OCI-LY1 (cell line): ENCODE measurements around the gene SDK2.

Experiments used
- H2AFZ ChIP-seq: fragments of 200-600 bp; sonication (generic), shearing (Covaris generic); 2 replicates; pipeline ENCODE4 v1.6.0; 2014; ENCODE audit warnings: antibody characterized with exemption, mild to moderate bottlenecking, low read length
- H3F3A ChIP-seq: fragments of 200-600 bp; sonication (generic), shearing (Covaris generic); 2 replicates; pipeline ENCODE4 v1.6.0; 2014; ENCODE audit warnings: mild to moderate bottlenecking, antibody characterized with exemption, low read length, moderate library complexity; ENCODE audit not compliant: insufficient read depth
- H3K27ac ChIP-seq: fragments of 200-600 bp; sonication (generic); 2 replicates; pipeline ENCODE4 v1.5.1; 2014; ENCODE audit warnings: low read length, mixed run types, mild to moderate bottlenecking, low read depth; ENCODE audit not compliant: poor library complexity, severe bottlenecking
- H3K27me3 ChIP-seq: fragments of 200-600 bp; sonication (generic); 2 replicates; pipeline ENCODE4 v1.6.0; 2014; ENCODE audit warnings: antibody characterized with exemption, mild to moderate bottlenecking, low read length, moderate library complexity; ENCODE audit not compliant: insufficient read depth
- H3K36me3 ChIP-seq: fragments of 200-600 bp; sonication (generic); 2 replicates; pipeline ENCODE4 v1.6.1; 2014; ENCODE audit warnings: mild to moderate bottlenecking, antibody characterized with exemption, low read length, moderate library complexity, mixed read lengths; ENCODE audit not compliant: insufficient read depth
- H3K4me1 ChIP-seq: fragments of 200-600 bp; sonication (generic); 2 replicates; pipeline ENCODE4 v1.5.1; 2014; ENCODE audit warnings: mild to moderate bottlenecking, low read length, moderate library complexity; ENCODE audit not compliant: insufficient read depth, severe bottlenecking
- H3K4me2 ChIP-seq: fragments of 200-600 bp; sonication (generic), shearing (Covaris generic); 2 replicates; pipeline ENCODE4 v1.6.1; 2014; ENCODE audit warnings: low read length
- H3K4me3 ChIP-seq: fragments of 200-600 bp; sonication (generic); 2 replicates; pipeline ENCODE4 v1.5.1; 2014; ENCODE audit warnings: low read length, low read depth, mild to moderate bottlenecking, mixed read lengths; ENCODE audit not compliant: poor library complexity, severe bottlenecking
- H3K79me2 ChIP-seq: fragments of 200-600 bp; shearing (Covaris generic); 2 replicates; pipeline ENCODE4 v1.6.1; 2016; ENCODE audit warnings: mixed run types, low read length, mixed read lengths; ENCODE audit not compliant: insufficient read depth
- H3K9ac ChIP-seq: fragments of 200-600 bp; sonication (generic), shearing (Covaris generic); 2 replicates; pipeline ENCODE4 v1.6.1; 2014; ENCODE audit warnings: mild to moderate bottlenecking, low read length, mixed read lengths
- H3K9me2 ChIP-seq: fragments of 200-600 bp; sonication (generic), shearing (Covaris generic); 2 replicates; pipeline ENCODE4 v1.6.1; 2014; ENCODE audit warnings: low read depth, mild to moderate bottlenecking, low read length, mixed read lengths
- H3K9me3 ChIP-seq: fragments of 200-600 bp; shearing (Covaris generic); 2 replicates; pipeline ENCODE4 v1.6.1; 2014; ENCODE audit warnings: low read length, mixed read lengths
- H4K20me1 ChIP-seq: fragments of 200-600 bp; sonication (generic), shearing (Covaris generic); 2 replicates; pipeline ENCODE4 v1.6.0; 2016; ENCODE audit warnings: mild to moderate bottlenecking, low read length; ENCODE audit not compliant: insufficient read depth
- EZH2 ChIP-seq: fragments of 200-600 bp; sonication (generic), shearing (Covaris generic); IDR thresholded peaks from 2 replicates; pipeline ENCODE4 v1.8.0; 2017; ENCODE audit warnings: borderline replicate concordance, mixed run types, mild to moderate bottlenecking, antibody characterized with exemption, low read length, moderate library complexity, mixed read lengths
- TF ChIP-seq, protein P1 (sequence below): fragments of 200-600 bp; sonication (generic), shearing (Covaris generic); IDR thresholded peaks from 2 replicates; pipeline ENCODE4 v1.5.1; 2017; ENCODE audit warnings: mild to moderate bottlenecking, antibody characterized with exemption, low read length, moderate library complexity, mixed read lengths

Gene SDK2

DNA sequence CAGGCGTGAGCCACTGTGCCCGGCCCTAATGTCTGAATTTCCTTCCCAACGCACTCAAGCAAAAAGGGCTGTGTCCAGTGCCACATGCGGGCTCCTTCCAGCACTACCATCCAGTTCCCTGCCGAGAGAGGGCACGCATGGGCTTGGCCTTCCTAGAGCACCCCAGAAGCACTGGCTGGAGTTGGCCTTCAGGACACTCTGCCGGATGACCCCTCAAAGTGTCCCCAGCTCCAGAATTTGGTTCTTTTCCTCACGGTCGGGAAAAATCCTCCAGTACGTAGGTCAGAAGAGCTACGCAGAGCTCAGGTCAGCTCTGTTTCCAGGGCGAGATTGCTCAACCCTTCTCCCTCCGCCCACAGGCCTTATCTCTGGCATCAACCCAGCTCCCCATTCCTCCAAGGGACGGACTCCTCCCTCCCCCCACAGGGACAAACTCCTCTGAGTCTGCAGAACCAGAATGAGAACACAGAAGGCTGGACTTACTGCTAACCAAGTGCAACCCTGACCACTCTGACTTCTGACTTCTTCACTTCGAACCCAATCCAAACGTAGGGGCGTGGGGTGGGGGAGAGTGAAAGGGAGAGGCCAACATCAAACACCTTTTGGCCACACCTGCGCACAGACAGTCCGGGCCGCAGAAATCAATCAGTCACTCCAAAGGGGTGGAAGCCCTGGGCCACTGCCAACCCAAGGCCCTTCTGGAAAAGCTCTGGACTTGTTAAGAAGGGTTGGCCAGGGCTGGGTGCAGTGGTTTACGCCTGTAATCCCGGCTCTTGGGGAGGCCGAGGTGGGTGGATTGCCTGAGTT is 336.0 kb downstream of the SDK2 start:
- no peak overlapping the region for H3K4me2 ChIP-seq
- no peaks in the 10 kb centered on the region for H3K36me3 ChIP-seq
- no peaks in the 10 kb centered on the region for H3K9me3 ChIP-seq
- H3K27me3 ChIP-seq: no peaks in the 10 kb centered on the region
- H3K27ac ChIP-seq: no peak overlapping the region
- no peak overlapping the region for H2AFZ ChIP-seq
- H3K4me1 ChIP-seq: peaks cover 10% of the 10 kb centered on the region
- no peak for TF ChIP-seq EZH2
- TF ChIP-seq, protein P1, sequence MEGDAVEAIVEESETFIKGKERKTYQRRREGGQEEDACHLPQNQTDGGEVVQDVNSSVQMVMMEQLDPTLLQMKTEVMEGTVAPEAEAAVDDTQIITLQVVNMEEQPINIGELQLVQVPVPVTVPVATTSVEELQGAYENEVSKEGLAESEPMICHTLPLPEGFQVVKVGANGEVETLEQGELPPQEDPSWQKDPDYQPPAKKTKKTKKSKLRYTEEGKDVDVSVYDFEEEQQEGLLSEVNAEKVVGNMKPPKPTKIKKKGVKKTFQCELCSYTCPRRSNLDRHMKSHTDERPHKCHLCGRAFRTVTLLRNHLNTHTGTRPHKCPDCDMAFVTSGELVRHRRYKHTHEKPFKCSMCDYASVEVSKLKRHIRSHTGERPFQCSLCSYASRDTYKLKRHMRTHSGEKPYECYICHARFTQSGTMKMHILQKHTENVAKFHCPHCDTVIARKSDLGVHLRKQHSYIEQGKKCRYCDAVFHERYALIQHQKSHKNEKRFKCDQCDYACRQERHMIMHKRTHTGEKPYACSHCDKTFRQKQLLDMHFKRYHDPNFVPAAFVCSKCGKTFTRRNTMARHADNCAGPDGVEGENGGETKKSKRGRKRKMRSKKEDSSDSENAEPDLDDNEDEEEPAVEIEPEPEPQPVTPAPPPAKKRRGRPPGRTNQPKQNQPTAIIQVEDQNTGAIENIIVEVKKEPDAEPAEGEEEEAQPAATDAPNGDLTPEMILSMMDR: no peak
- no peaks in the 10 kb centered on the region for H4K20me1 ChIP-seq
- no peaks in the 10 kb centered on the region for H3K9me2 ChIP-seq
- H3F3A ChIP-seq: no peaks in the 10 kb centered on the region
- H3K4me3 ChIP-seq: no peak overlapping the region
- H3K79me2 ChIP-seq: no peaks in the 10 kb centered on the region
- no peak overlapping the region for H3K9ac ChIP-seq

DNA sequence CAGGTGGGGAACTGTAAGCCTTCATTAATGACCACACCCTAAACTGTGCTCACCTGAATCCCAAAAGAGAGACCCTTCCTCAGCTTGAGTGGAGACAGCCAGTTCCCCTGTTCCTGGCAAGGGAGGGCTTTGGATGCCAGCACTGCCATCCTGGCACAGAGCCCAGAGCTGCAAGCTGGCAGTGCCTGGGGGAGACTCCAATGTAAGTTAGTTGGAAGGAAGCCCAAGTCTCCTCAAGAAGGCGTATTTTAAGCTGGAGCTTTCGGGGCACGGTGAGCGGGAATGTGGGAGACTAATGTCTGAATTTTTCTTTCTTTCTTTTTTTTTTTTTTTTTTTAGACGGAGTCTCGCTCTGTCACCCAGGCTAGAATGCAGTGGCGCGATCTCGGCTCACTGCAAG is 337.1 kb downstream of the SDK2 start:
- Histone ChIP-seq H3K9me2 (no peaks in the 10 kb centered on the region), H3F3A (no peaks in the 10 kb centered on the region), H3K36me3 (no peaks in the 10 kb centered on the region), H3K9me3 (no peaks in the 10 kb centered on the region), H3K27me3 (no peaks in the 10 kb centered on the region), H3K4me2 (no peak overlapping the region), H3K4me1 (peaks cover 10% of the 10 kb centered on the region), H3K79me2 (no peaks in the 10 kb centered on the region), H4K20me1 (no peaks in the 10 kb centered on the region), H3K9ac (no peak overlapping the region), H3K4me3 (no peak overlapping the region), H3K27ac (no peak overlapping the region), H2AFZ (no peak overlapping the region)
- no peak for TF ChIP-seq EZH2

DNA sequence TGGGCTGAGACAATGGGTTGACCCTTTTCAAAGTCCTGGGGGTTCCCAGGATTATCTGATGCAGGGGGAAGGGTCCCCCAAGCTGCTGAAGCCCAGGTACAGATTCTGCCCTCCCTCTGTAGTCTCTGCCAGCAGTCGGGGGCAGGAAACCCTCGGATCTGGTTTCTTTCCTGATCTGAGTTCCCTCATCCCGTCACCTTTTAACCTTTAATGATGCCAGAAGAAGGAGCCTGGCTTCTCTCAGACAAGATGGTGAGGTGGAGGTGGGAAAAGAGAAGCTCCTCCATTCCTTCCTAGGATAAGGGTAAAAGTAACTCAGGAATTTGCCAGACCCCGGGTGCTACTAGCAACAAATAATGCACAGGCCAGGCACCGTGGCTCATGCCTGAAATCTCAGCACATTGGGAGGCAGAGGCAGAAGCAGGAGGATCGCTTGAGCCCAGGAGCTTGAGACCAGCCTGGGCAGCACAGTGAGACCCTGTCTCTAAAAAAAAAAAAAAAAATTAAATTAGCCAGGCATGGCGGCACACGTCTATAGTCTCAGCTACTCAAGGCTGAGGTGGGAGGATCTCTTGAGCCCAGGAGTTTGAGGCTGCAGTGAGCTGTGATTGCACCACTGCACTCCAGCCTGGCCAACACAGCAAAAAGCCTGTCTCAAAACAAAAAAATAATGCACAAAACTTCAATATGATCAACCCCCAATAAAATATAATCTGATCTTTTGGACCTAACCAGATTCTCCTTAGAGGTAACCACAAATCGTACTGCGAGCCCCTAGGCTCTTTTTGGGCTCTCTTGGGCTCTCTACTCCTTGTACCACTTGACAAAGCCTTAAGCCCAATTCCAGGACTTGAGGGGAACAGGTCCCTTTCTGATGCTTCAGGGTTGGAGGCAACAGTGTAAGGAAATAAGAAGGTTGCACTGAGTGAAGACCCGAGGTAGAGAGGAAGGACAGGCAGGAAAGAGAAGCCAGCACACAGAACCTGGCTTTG is 338.1 kb downstream of the SDK2 start:
- Histone ChIP-seq H3K4me1 (peaks cover 4% of the 10 kb centered on the region), H3K36me3 (no peaks in the 10 kb centered on the region), H3K79me2 (no peaks in the 10 kb centered on the region), H3K9me2 (no peaks in the 10 kb centered on the region), H3K4me2 (no peak overlapping the region), H3K9ac (no peak overlapping the region), H2AFZ (no peak overlapping the region), H3K27ac (no peak overlapping the region), H3K4me3 (no peak overlapping the region), H4K20me1 (no peaks in the 10 kb centered on the region), H3F3A (no peaks in the 10 kb centered on the region), H3K27me3 (no peaks in the 10 kb centered on the region), H3K9me3 (no peaks in the 10 kb centered on the region)
- TF ChIP-seq, protein P1: no peak
- no peak for TF ChIP-seq EZH2
